Lower leg skin (tissue), 3 donors: Measurements from ENCODE around the gene MNS1.

Source experiments
- POLR2A ChIP-seq, 2 donors: fragments of 450-650 bp; IDR thresholded peaks; one replicate each; pipeline ENCODE4 v1.6.1; 2016 to 2017; ENCODE audit warnings: antibody characterized with exemption in 2 of 2, mild to moderate bottlenecking in 1 of 2, moderate library complexity in 1 of 2
- TF ChIP-seq, protein P1 (sequence below), 3 donors: fragments of 450-650 bp; IDR thresholded peaks; one replicate each; pipeline ENCODE4 v1.5.1; 2016; ENCODE audit warnings: antibody characterized with exemption in 3 of 3, mild to moderate bottlenecking in 3 of 3, moderate library complexity in 2 of 3

DNA sequence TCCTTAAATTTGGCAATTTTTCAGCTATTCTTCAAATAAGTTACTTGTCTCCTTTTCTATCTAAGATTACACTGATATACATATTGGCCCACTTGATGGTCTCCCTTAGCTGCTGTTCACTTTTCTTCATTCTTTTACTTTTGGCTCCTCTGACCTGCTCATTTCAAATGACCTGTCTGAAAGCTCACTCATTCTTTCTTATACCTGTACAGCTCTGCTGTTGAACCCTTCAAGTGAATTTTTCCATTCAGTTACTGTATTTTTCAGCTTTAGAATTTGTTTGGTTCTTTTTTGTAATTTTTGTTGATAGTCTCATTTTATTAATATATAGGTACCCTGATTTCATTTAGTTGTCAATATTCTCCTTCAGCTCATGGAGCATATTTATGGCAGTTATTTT is 39.7 kb downstream of the MNS1 start:
- TF ChIP-seq, protein P1, sequence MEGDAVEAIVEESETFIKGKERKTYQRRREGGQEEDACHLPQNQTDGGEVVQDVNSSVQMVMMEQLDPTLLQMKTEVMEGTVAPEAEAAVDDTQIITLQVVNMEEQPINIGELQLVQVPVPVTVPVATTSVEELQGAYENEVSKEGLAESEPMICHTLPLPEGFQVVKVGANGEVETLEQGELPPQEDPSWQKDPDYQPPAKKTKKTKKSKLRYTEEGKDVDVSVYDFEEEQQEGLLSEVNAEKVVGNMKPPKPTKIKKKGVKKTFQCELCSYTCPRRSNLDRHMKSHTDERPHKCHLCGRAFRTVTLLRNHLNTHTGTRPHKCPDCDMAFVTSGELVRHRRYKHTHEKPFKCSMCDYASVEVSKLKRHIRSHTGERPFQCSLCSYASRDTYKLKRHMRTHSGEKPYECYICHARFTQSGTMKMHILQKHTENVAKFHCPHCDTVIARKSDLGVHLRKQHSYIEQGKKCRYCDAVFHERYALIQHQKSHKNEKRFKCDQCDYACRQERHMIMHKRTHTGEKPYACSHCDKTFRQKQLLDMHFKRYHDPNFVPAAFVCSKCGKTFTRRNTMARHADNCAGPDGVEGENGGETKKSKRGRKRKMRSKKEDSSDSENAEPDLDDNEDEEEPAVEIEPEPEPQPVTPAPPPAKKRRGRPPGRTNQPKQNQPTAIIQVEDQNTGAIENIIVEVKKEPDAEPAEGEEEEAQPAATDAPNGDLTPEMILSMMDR (IDR thresholded peaks at IDR 0.05) = no peak
- TF ChIP-seq POLR2A (IDR thresholded peaks at IDR 0.05) = no peak
